Measurements from ENCODE around the gene RABGEF1.

DNA sequence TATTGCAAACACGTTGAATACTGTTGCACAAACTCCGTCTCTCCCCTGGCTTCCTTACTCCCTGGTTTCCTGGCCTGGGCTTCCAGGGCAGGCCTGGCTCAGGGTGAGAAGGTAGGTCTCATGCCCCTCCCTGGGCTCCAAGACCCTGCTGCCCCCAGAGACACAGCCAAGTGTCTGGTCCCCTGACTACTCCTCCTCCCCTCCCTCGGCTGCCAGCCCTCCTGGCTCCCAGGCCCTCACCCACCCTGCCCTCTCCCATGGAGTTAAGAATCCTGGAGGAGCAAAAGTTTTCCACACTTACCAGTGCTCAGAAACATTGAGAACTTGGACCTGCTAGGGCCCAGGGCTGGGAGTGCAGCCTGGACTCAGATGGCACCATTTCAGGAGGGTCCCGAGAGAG, 47.2 kb upstream of the RABGEF1 start:
- TF ChIP-seq, protein P1, sequence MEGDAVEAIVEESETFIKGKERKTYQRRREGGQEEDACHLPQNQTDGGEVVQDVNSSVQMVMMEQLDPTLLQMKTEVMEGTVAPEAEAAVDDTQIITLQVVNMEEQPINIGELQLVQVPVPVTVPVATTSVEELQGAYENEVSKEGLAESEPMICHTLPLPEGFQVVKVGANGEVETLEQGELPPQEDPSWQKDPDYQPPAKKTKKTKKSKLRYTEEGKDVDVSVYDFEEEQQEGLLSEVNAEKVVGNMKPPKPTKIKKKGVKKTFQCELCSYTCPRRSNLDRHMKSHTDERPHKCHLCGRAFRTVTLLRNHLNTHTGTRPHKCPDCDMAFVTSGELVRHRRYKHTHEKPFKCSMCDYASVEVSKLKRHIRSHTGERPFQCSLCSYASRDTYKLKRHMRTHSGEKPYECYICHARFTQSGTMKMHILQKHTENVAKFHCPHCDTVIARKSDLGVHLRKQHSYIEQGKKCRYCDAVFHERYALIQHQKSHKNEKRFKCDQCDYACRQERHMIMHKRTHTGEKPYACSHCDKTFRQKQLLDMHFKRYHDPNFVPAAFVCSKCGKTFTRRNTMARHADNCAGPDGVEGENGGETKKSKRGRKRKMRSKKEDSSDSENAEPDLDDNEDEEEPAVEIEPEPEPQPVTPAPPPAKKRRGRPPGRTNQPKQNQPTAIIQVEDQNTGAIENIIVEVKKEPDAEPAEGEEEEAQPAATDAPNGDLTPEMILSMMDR (IDR thresholded peaks at IDR 0.05): no peak
- no peak for TF ChIP-seq POLR2A (IDR thresholded peaks at IDR 0.05)
